8988T (cell line): Measurements from ENCODE around the gene IL10RA.

ENCODE experiments used
- DNase-seq: peaks from one replicate; pipeline ENCODE4 v3.0.0; 2011

Gene IL10RA

DNA sequence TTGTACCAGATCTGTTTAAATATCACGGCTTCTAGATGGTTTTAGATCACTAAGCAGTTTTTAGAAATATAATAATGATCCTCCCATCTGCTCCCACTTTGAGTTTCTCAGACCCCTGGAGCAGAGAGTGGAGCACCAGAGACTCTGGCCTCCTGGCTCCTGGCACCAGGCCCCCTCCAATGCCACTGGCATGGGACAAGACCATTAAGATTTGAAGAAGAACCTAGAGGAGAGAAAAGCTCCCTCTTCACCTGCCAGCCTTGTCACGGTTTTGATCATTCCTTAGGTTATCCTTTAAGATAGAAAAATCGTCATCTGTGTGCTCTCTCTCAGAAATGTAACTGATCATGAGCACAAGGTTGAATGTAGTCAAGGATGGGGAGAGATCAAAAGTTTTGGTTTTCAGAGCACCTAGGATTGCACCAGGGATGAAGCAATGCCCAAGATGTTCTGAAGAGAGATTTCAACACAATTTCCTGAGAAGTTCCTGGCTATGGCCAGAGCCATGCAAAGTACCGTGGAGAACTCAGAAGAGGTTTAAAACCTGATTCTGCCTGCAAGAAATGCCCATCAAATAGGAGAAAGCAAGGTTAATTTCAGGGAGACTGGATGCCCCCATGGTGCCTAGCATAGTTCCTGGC, 22.2 kb downstream of the IL10RA start:
- no peak for DNase-seq

DNA sequence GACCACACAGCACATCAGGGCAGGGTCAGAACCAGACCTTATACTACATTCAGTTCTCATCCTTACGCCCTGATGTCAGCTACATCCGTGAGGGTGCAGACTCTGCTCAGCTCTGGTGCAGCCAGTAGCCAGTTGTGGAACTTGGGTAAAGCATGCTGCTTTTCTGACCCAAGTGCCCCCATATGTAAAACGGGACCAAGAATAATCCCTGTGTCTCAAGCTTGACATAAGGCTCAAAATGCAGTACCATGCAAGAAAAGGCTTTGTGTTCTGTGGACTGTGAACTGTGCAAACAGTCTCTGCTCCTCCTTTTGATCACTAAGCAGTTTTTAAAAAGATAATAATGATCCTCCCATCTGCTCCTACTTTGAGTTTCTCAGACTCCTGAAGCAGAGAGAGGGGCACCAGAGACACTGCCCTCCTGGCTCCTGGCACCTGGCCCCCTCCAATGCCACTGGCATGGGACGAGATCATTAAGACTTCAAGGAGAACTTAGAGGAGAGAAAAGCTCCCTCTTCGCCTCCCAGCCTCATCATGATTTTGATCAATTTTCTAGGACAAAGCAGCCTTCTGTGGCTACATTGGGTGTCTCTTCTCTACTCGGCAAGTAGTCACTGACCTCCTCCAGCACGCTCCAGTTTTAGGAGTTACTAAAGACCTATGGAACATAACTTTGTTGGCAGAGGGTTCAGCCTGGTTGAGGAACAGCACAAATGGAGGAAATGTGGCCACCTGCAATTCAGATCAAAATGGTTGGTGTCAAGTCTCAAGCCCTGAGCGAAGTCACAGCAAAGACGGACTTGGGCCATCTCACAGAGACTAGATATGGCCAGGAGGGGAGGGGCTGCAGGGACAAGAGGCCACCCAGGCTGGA, 23.9 kb downstream of the IL10RA start:
- no peak for DNase-seq

DNA sequence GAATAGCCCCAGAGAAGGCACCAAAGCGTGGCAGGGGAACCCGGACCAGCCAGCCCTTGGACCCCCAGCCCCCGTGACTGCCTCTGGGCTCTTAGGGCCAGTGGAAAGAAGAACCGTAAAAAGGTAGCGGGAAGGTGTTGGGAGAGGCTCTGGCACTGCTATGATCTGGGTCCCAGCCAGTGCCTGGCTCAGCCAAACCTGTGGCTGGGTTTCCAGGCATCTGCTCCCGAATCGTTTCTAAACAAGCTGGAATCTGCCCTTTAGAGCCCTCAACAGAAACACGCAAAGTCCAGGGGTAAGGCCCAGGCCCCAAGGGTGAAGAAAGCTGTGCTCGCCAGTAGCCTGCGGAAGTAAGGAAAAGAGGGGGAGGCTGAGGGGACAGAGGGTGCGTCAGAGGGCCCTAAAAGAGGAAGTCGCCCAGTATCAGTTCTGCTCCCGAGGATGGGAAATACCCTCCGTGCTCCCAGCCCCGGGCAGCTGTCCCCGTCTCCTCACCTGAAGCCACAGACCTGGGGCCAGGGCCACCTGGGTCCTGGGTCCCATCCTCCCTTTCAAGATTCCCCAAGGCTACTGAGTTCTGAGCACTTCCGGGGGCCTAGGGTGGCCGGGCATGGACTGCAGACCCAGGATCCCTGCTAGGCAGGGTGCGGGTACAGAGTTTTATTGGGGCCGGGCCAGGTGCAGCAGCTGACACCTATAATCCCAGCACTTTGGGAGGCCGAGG, 24.7 kb downstream of the IL10RA start:
- DNase-seq: no peak

DNA sequence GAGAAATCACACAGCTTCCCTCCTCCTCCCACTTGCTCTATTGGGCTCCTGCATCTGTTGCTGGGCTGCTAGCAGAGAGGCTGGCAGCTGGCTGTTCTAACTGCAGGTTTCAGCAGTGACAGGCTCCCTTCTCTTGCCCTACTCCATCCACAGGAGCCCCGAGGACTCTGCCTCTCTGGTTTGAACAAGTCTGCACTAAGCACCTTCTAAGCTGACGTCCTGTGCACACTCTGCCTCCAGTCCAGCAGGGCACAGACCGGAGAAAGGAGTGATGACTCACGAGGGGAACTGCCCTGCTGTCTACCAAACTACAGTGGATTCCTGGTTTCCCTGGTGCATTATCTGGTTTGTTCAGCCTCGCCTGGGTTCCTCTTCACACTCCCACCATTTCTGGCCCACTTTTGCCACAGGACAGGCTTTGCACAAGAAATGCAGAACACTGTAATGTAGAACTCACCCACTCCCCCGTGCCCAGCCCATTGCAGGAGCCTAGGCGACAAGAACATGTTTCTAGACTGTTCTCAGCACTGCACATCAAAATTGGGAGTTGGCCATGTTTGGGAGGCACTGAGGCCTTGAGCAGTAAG, 26.0 kb downstream of the IL10RA start:
- no peak for DNase-seq

DNA sequence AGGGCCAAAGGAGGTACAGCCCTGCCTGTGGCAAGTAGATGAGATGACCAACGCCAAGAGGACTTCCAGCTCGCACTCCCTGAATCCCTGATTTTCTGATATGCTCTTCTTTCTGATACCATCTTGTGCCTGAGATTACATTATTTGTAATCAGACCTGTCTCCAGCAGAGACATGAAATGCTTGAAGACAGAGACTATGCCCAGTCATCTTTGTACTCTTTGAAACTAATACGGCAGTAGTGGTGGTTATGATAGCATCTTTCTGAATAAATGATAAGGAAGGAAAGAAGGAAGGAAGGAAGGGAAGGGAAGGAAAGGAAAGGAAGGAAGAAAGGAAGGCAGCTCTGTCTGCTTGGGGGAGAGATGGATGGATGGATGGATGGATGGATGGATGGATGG, 27.8 kb downstream of the IL10RA start:
- no peak for DNase-seq

DNA sequence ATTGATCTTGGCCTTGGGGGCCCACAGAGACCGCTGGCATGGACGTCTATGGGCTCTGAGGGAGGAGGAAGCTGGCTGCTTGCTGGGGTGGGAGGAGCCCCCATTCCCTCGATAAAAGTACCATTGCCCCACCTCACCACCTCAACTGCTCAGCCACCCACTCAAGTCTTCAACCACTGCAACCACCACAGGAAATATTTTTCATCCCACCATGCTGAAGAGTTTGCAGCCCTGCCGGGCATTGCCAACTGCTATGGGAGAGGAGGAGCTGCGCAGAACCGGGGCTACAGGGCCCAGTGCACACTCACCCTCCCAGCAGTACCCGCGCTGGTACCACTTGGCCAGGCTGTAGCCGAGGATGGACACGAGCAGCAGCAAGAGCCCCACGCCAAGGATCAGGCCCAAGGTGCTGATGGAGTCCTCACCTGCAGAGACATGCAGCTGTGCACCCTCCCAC, 29.2 kb downstream of the IL10RA start:
- no peak for DNase-seq

DNA sequence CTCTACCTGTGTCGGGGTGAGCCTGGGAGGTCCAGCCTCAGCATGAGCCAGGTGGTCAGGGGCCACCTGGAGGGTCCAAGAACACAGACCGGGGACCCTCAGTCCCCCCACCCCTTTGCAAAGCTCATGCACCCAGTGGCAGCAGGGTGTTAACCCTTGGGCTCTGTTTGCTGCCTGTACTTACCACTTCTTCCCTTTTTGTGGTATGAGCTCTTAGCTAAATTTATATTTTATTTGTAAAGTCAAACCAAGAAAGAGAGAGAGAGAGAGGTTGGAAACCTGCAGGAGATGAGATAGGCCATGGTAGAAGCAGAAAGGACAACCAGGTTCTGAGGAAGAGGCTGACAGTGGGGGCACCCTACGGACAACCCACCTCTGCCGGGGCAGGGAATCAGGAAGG, 29.9 kb downstream of the IL10RA start:
- DNase-seq: no peak

DNA sequence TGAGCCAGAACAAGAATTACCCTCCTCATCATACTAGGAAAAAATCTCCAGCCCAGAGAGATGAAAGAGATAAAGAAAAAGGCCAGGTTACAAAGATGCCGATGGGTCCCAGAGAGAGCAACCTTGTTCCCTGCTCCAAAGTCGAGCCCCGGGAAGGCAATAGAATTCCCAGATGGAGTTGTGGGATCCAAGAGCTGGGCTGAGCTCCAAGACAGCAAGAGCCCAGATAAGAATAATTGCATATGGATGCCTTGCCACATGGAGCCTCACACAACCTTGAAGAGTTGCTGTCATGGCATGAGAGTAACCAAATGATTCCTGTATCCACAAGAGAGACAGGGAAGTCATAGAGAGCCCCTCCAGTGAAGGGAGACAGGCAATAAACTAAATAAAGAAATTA, 30.9 kb downstream of the IL10RA start:
- no peak for DNase-seq

DNA sequence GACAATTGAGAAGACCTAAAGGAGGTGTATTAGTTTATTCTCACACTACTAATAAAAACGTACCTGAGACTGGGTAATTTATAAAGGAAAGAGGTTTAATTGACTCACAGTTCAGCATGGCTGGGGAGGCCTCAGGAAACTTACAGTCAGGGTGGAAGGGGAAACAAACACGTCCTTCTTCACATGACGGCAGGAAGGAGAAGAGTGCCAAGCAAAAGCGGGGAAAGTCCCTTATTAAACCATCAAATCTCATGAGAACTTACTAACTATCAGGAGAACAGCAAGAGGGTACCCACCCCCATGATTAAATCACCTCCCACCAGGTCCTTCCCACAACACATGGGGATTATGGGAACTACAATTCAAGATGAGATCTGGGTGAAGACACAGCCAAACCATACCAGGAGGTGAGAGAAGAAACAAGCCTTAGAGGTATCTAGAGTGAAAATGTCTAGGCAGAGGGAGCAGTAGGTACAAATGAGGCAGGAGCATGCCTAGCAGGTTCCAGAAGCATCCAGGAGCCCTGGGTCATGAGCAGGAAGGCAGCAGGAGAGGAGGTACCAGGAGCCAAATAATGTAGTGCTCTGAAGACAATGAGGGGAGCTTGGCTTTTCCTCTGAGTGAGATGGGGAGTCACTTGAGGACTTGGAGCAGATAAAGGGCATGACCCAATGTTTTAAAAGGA, 31.6 kb downstream of the IL10RA start:
- no peak for DNase-seq

DNA sequence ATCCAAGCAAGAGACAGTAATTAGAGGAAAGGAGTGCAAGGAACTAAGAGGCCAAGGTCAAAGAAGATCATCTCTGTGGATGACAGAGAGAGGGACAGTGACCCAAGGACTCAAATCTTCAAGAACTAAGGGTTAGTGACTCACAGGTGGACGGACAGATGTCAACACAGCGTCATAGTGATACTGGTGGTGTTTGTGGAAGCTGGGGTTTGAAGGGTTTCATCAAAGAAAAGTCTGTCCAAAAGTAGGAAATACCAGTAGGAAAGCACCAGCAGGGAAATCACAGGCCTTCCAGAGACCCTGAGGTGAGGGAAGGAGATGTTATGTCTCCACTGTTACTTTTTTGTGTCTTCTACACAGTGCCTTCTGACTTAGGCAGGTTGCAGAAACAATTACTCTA, 32.2 kb downstream of the IL10RA start:
- no peak for DNase-seq

DNA sequence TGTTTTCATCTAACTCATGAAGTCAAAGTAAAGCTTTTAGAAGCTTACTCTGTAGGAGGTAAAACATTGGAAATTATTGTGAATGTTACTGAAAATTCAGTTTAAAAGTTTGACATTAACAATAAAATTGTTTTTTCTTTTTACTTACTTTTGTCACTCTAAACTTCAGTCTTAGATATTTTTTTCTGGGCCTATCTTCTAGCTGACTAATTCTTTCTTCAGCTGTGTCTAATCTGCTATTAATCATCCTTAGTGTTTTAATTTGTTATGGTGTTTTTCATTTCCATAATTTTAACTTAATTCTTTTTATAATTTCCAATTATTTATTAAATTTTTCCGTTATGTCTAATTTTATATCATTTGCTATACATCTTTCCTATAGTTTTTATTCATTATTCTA, 35.0 kb downstream of the IL10RA start:
- DNase-seq: no peak

DNA sequence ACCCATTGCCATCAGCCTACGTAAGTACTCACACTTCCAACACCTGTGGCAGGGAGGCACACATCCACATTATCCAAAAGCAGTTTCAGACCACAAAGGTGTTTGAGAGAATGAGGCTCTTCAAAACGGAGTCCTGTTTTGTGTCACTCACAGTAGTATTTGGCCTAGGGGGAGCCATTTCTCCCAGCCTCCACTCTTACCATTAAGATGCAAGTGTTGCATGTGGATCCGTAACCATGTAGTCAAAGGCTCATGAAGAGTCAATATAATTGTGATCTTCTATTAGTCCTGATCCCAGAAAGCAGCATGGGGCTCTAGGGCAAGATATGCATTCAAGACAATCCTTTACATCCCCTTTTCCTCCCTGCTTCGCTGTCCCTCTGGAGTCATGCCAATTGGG, 41.5 kb downstream of the IL10RA start:
- no peak for DNase-seq

DNA sequence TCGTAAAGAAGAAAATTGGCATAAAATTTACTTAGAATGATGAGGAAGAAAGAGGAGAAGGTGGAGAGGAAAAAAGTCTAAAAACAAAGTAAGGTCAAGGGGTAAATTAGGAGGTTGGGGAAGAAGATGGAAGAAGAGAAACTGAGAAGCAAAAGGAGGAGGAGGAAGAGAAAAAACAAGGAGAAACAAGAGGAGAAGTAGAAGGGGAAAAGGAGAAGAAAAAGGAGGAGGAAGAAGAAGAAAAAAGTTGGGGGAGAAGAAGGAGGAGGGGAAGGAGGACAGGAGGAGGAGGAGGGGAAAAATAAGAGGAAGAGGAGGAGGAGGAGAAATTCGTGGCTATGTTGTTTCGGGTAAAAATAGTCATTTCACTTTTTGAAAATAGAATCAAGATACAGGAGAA, 42.4 kb downstream of the IL10RA start:
- no peak for DNase-seq

DNA sequence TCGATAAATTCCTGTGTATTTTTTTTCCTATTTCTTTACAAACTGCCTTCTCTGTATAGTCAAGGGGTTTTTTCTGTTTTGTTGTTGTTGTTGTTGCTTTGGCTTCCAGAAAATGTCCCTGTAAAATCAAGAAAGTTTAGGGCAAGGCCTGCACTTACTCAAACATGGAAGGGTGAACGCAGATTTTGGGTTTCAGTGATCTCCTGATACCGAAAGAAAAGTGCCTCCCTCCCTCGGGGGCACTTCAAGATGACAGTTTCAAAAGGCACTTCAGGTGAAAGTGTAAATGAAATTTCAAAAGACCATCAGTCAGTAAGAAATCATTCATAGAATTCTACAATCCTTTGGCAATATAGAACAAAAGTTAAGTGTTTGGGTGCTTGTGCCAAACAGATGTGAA, 47.2 kb downstream of the IL10RA start:
- DNase-seq: no peak

DNA sequence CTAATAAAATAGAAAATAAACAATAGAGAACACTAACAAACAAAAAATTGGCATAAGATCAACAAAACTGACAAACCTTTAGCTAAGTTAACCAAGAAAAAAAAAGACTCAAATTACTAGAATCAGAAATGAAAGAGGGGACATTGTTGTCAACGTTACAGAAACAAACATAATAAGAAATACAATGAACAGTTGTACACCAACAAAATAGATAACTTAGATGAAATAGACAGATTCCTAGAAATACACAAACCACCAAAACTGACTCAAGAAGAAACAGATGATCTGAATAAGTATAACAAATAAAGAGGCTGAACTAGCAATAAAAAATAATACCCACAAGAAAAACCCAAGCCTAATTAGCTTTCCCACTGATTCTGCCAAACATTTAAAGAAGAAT, 55.9 kb downstream of the IL10RA start:
- no peak for DNase-seq

DNA sequence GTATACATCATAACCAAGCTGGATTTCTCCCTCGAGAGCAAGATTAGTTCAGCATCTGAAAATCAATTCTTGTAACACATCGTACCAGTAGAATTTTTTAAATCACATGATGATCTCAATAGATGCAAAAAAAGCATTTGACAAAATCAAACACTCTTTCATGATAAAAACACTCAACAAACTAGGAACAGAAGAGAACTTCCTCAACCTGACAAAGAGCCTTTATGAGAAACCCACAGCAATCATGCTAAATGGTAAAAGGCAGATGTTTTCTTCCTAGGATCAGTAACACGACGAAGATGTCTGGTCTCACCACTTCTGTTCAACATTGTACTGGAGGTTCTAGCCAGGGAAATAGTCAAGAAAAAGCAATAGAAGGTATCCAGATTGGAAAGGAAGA, 56.6 kb downstream of the IL10RA start:
- no peak for DNase-seq

DNA sequence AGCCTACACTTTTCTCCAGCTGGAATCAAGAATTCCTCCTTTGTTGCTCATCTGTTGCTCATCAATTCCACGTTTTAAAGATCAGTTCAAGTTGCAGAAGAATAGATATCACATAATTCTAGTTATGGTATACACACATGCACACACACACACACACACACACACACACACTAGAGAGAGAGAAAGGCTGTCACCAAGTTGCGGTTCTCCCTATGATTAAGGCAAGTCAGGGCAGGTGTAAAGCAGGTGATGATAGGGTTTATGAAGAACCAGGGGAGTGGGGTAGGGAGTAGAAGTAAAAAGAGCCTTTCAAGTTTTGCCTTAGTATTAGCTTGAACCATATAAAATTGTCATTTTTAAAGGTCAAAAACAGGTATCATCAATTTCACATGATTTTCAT, 59.0 kb downstream of the IL10RA start:
- no peak for DNase-seq

DNA sequence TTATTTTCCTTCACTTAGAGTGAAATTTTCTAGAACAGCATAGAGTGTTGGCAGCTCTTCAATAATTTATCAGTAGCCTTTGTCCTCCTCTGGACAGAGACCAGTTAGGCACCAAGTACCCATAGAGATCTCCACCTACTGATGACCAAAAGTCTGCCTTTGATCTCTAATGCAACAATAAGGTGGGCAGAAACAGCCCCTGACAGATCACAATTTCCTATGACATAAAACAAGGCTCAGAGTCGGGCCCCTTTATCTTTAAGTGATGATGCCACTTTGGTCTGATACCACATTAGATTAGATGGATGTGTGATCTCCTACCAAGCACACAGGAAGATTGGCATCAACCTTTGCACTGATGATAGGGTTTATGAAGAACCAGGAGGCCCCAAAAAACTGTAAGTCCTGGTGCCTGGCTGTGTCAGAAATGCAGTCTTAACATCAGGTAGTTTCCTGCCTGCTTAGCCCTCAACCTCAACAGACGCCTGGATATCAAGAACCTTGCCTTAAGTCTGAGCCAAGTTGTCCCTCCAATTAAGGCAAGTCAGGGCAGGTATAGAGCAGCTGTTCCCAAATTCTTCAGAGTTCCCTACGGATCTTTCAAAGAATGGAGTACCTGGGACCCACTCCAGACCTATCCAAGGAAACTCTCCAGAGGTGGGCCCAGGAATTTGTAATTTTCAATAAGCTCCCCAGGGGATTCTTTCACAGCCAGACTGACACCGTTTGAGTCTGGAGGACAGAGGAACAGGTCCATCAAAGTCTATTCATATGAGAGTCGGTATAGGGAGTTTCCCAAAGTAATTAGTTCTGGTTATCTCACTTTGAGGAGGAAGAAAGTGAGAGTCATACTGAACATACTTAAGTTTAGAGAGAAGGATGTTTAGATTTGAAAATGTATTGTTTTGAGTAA, 60.1 kb downstream of the IL10RA start:
- no peak for DNase-seq

DNA sequence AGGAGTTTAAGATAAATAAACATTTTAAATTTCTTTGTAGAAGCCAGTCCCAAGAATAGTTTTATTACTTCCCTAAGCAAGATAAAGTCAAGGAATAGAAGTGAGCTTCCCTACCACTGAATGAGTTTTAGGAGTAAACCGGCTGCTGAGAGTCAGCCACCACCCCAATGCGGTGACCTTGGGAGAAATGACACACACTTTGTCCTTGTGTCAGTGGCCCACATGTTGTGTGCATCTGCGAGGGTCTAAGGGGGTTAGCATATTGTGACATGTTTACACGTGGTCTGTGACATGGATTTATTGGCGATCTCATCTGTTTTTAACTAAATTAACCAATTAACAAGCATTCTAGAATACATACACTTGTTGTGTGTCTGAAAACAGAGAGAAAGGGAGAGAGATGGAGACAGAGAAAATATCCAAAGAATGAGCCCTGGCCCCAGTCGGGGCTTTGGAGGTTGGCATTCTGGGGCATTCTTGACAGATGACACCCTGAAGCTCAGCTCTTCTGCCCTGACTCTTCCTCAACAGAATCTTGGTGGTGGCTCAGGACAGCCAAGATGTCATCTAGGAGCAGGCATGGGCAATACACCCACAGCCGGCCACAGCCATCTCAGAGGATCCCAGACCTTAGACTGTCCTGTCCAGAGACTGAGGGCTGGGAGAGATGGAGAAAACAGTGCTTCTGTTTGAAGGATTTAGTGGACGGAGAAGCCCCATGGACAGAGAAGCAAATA, 60.9 kb downstream of the IL10RA start:
- no peak for DNase-seq

DNA sequence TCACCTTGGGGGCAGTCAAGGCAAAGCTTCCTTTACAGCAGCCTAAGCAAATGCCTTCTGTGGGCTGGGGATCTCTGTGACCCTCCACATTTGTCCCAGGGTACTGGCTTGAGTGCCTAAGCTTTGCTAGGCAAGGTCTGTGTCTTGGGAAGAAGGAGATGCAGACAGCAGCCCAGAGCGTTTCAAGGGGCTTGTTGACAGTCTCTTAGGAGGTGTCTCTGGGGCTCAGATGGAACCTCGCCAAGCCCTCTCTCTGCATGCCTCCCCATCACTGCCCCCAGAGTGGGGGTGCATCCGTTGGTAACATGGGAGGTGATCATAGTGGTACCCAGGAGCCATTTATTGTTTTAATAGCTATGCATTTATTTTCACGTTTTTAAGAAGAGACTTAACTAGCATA, 61.6 kb downstream of the IL10RA start:
- DNase-seq: no peak
